ENCODE results near the gene PNPLA6.

The PNPLA6 gene

GRCh38 chr19:7540761-7541474, 5.4 kb downstream of the PNPLA6 start:
- no peak overlapping the region for H3K27ac ChIP-seq
- TF ChIP-seq, protein P1, sequence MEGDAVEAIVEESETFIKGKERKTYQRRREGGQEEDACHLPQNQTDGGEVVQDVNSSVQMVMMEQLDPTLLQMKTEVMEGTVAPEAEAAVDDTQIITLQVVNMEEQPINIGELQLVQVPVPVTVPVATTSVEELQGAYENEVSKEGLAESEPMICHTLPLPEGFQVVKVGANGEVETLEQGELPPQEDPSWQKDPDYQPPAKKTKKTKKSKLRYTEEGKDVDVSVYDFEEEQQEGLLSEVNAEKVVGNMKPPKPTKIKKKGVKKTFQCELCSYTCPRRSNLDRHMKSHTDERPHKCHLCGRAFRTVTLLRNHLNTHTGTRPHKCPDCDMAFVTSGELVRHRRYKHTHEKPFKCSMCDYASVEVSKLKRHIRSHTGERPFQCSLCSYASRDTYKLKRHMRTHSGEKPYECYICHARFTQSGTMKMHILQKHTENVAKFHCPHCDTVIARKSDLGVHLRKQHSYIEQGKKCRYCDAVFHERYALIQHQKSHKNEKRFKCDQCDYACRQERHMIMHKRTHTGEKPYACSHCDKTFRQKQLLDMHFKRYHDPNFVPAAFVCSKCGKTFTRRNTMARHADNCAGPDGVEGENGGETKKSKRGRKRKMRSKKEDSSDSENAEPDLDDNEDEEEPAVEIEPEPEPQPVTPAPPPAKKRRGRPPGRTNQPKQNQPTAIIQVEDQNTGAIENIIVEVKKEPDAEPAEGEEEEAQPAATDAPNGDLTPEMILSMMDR (conservative IDR thresholded peaks at IDR 0.05), result no peak

- TF ChIP-seq, protein P1 (conservative IDR thresholded peaks at IDR 0.05), result no peak
- no peak overlapping the region for H3K27ac ChIP-seq
Measured at GRCh38 chr19:7541475-7541824, 5.9 kb downstream of the PNPLA6 start.

GRCh38 chr19:7541828-7542443, 6.4 kb downstream of the PNPLA6 start:
- TF ChIP-seq, protein P1 (conservative IDR thresholded peaks at IDR 0.05), result no peak
- H3K27ac ChIP-seq, result no peak overlapping the region

- TF ChIP-seq, protein P1 (conservative IDR thresholded peaks at IDR 0.05), result no peak
- no peak overlapping the region for H3K27ac ChIP-seq
Measured at GRCh38 chr19:7542556-7543348, 7.2 kb downstream of the PNPLA6 start.

- no peak overlapping the region for H3K27ac ChIP-seq
- TF ChIP-seq, protein P1 (conservative IDR thresholded peaks at IDR 0.05), result no peak
Measured at GRCh38 chr19:7544626-7545025, 9.1 kb downstream of the PNPLA6 start.

GRCh38 chr19:7545300-7545699, 9.8 kb downstream of the PNPLA6 start:
- no peak overlapping the region for H3K27ac ChIP-seq
- TF ChIP-seq, protein P1 (conservative IDR thresholded peaks at IDR 0.05), result no peak

DNA sequence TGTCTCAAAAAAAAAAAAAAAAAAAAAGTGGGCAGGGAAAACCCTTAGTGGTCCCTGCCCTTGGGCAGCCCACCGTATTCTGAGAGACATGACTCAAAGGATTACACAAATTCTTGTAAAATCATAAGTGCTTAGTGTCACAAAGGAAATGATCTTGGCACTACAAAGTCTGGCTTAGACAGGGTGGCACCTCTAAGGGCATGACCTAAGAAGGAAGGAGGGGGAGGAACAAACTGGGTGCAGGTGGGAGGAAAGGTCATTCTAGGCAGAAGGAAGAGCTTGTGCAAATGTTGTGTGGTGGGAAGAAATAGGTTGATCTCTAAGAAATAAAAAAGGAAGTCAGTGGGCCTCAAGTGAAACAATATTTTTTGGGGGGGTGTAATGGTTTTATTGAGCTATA, 10.4 kb downstream of the PNPLA6 start:
- TF ChIP-seq, protein P1 (conservative IDR thresholded peaks at IDR 0.05), result no peak
- H3K27ac ChIP-seq, result no peak overlapping the region

Data from VCaP (cell line).